Panc1 (cell line): ENCODE measurements around the gene MYO1H. TPM values are rescaled to one million over a fixed set of nuclear protein-coding genes. Genes with fewer than 3 reads are reported as not detected.

Experiments used
- ATAC-seq: fragments of 200-7000 bp; cut with Tn5 transposase; 2 replicates; pipeline ENCODE4 v1.9.1; 2020; ENCODE audit warnings: mild to moderate bottlenecking, moderate library complexity
- BruUV-seq: library from RNA; stranded (reverse); fragments of 400-500 nt; replicated peaks from 2 replicates; lab custom pipeline; 2021; lab: Mats Ljungman, UMichigan
- CTCF ChIA-PET: fragments of 300-600 bp; sonication (Branson Sonifier 250); formaldehyde crosslinking; loops from one replicate; lab custom pipeline; 2022; ENCODE audit warnings: antibody characterized with exemption; lab: Charles Lee
- POLR2A ChIA-PET: fragments of 300-600 bp; sonication (Branson Sonifier 250); formaldehyde crosslinking; loops from one replicate; lab custom pipeline; 2022; ENCODE audit warnings: antibody characterized with exemption; lab: Charles Lee
- DNase-seq: peaks from one replicate; pipeline ENCODE4 v3.0.0-alpha.2; 2010; ENCODE audit warnings: low read depth, low spot score
- H3K27ac ChIP-seq: 2 replicates; pipeline ENCODE4 v1.5.1; 2011; ENCODE audit warnings: mild to moderate bottlenecking, low read length, inconsistent platforms
- H3K27me3 ChIP-seq: fragments of 200-500 bp; sonication (Bioruptor generic); 2 replicates; pipeline ENCODE4 v1.6.0; 2014; ENCODE audit warnings: low read length, inconsistent platforms; ENCODE audit not compliant: control insufficient read depth, insufficient read depth
- H3K36me3 ChIP-seq: fragments of 200-500 bp; sonication (Bioruptor generic); 2 replicates; pipeline ENCODE4 v1.5.1; 2014; ENCODE audit warnings: inconsistent platforms, mild to moderate bottlenecking, low read length, moderate library complexity; ENCODE audit not compliant: control insufficient read depth, insufficient read depth
- H3K4me1 ChIP-seq: 2 replicates; pipeline ENCODE4 v1.5.1; 2011; ENCODE audit warnings: inconsistent platforms, mild to moderate bottlenecking, low read length, moderate library complexity; ENCODE audit not compliant: control insufficient read depth, insufficient read depth
- H3K4me3 ChIP-seq, 2 experiments: 2 replicates each; pipeline ENCODE4 v1.5.1; 2011 to 2012; ENCODE audit warnings: low read depth in 2 of 2, low read length in 2 of 2, mild to moderate bottlenecking in 2 of 2, inconsistent platforms in 1 of 2, moderate library complexity in 1 of 2
- H3K9me3 ChIP-seq: fragments of 200-500 bp; sonication (Bioruptor generic); 2 replicates; pipeline ENCODE4 v1.5.1; 2014; ENCODE audit warnings: low read depth, mild to moderate bottlenecking, inconsistent platforms, low read length, moderate library complexity; ENCODE audit not compliant: control insufficient read depth, insufficient read depth
- CTCF ChIP-seq: fragments of 450-650 bp; IDR thresholded peaks from 2 replicates; pipeline ENCODE4 v1.5.1; 2017; ENCODE audit warnings: mild to moderate bottlenecking
- POLR2AphosphoS5 ChIP-seq: IDR thresholded peaks from 2 replicates; pipeline ENCODE4 v1.6.1; 2012; ENCODE audit warnings: mild to moderate bottlenecking, low read depth, low read length, moderate library complexity
- REST ChIP-seq, 2 experiments: IDR thresholded peaks; 2 replicates each; pipeline ENCODE4 v1.6.1; 2011 to 2012; ENCODE audit warnings: low read depth in 2 of 2, control low read depth in 1 of 2, low read length in 1 of 2, mild to moderate bottlenecking in 1 of 2, moderate library complexity in 1 of 2; ENCODE audit not compliant: insufficient read depth in 1 of 2
- SIN3A ChIP-seq: IDR thresholded peaks from 2 replicates; pipeline ENCODE4 v1.6.1; 2012; ENCODE audit warnings: low read depth, mild to moderate bottlenecking, low read length, moderate library complexity, borderline replicate concordance; ENCODE audit not compliant: insufficient read depth
- TCF7L2 ChIP-seq: IDR thresholded peaks from 2 replicates; pipeline ENCODE4 v1.6.1; 2011; ENCODE audit warnings: mild to moderate bottlenecking, low read depth, low read length, inconsistent platforms
- in situ Hi-C: cut with HindIII; loops from 2 replicates; pipeline ENCODE4 v1.10.0; 2016; ENCODE audit warnings: low sequenced_read_pairs, low pct_unique_long_range_greater_than_20kb
- intact Hi-C: fragments of 100-400 bp; cut with micrococcal nuclease; formaldehyde crosslinking; loops from one replicate; pipeline ENCODE4 v1.10.0; 2022; ENCODE audit not compliant: unreplicated experiment
- total RNA-seq: library from RNA; stranded (reverse); gene quantifications from one replicate; pipeline ENCODE4 v1.2.1, GENCODE V29; 2021; ENCODE audit not compliant: unreplicated experiment

Gene MYO1H
- total RNA-seq, 1 experiment from 2014 or later: not detected

- H3K36me3 ChIP-seq: peaks cover 2% of the 10 kb centered on the region; the same call in 1 of the 2 replicates
- POLR2A ChIA-PET: no interaction called here
These were observed 135.6 kb downstream of the MYO1H start for GRCh38 chr12:109483346-109483745.

GRCh38 chr12:109485201-109485600 lies 137.5 kb downstream of the MYO1H start:
- BruUV-seq: no TSS peak
- intact Hi-C loops (no loop called here), in situ Hi-C loops (no loop called here)
- H3K9me3 ChIP-seq: no peaks in the 10 kb centered on the region
- no peaks in the 10 kb centered on the region for H3K27me3 ChIP-seq
- peaks cover 9% of the 10 kb centered on the region; the same call in 1 of the 2 replicates for H3K36me3 ChIP-seq
- ChIA-PET CTCF (no interaction called here), POLR2A (no interaction called here)
- ATAC-seq (no peak), DNase-seq (no peak)
- H3K4me1 ChIP-seq: no peaks in the 10 kb centered on the region
- no peak overlapping the region for H3K4me3 ChIP-seq
- TF ChIP-seq REST (IDR thresholded peaks at IDR 0.05; ENCODE audit: insufficient read depth in 1 of 2, low read depth in 2 of 2, low read length in 1 of 2): no peak
- TF ChIP-seq TCF7L2: no peak
- TF ChIP-seq SIN3A: no peak
- TF ChIP-seq CTCF: no peak
- TF ChIP-seq POLR2AphosphoS5: no peak
- H3K27ac ChIP-seq: no peak overlapping the region

More at GRCh38 chr12:109483346-109483745, 135.6 kb downstream of the MYO1H start:
- no TSS peak for BruUV-seq
- H3K27ac ChIP-seq: no peak overlapping the region
- no peak overlapping the region for H3K4me3 ChIP-seq
- peaks cover 10% of the 10 kb centered on the region; the same call in 1 of the 2 replicates for H3K4me1 ChIP-seq
- H3K9me3 ChIP-seq: no peaks in the 10 kb centered on the region
- CTCF ChIA-PET: interaction anchor here (0.5 kb wide), 1 partner anchor 634 kb away, joined by 3 read pairs; no protein-coding TSS in a partner anchor
- H3K27me3 ChIP-seq: no peaks in the 10 kb centered on the region
- no peak for TF ChIP-seq SIN3A
- TF ChIP-seq TCF7L2: no peak
- no peak for TF ChIP-seq CTCF
- no peak for TF ChIP-seq REST (IDR thresholded peaks at IDR 0.05; ENCODE audit: insufficient read depth in 1 of 2, low read depth in 2 of 2, low read length in 1 of 2)
- TF ChIP-seq POLR2AphosphoS5: no peak
- intact Hi-C loops: no loop called here
- in situ Hi-C loops: no loop called here
- no peak for ATAC-seq
- DNase-seq: no peak
